Ishikawa (cell line): ENCODE data around the gene ATP2A2.

Experiments used
- CEBPB ChIP-seq: IDR thresholded peaks from 2 replicates; pipeline ENCODE4 v1.6.1; 2012
- EP300 ChIP-seq: IDR thresholded peaks from 2 replicates; pipeline ENCODE4 v1.6.1; 2012; ENCODE audit warnings: borderline replicate concordance
- NFIC ChIP-seq: IDR thresholded peaks from 2 replicates; pipeline ENCODE4 v1.6.1; 2012
- RAD21 ChIP-seq: IDR thresholded peaks from 2 replicates; pipeline ENCODE4 v1.6.1; 2012; ENCODE audit warnings: low read depth
- TAF1 ChIP-seq: IDR thresholded peaks from 2 replicates; pipeline ENCODE4 v1.6.1; 2012; ENCODE audit warnings: low read depth, mild to moderate bottlenecking
- TCF12 ChIP-seq: IDR thresholded peaks from 2 replicates; pipeline ENCODE4 v1.6.1; 2012; ENCODE audit warnings: low read depth
- YY1 ChIP-seq: IDR thresholded peaks from 2 replicates; pipeline ENCODE4 v1.6.1; 2012; ENCODE audit warnings: low read depth
- TF ChIP-seq, protein P1 (sequence below): IDR thresholded peaks from 2 replicates; pipeline ENCODE4 v1.6.1; 2012
- TF ChIP-seq, protein P2 (sequence below): IDR thresholded peaks from 2 replicates; pipeline ENCODE4 v1.6.1; 2012; ENCODE audit warnings: low read depth, mild to moderate bottlenecking
- TF ChIP-seq, protein P3 (sequence below): IDR thresholded peaks from 2 replicates; pipeline ENCODE4 v1.6.1; 2012

DNA sequence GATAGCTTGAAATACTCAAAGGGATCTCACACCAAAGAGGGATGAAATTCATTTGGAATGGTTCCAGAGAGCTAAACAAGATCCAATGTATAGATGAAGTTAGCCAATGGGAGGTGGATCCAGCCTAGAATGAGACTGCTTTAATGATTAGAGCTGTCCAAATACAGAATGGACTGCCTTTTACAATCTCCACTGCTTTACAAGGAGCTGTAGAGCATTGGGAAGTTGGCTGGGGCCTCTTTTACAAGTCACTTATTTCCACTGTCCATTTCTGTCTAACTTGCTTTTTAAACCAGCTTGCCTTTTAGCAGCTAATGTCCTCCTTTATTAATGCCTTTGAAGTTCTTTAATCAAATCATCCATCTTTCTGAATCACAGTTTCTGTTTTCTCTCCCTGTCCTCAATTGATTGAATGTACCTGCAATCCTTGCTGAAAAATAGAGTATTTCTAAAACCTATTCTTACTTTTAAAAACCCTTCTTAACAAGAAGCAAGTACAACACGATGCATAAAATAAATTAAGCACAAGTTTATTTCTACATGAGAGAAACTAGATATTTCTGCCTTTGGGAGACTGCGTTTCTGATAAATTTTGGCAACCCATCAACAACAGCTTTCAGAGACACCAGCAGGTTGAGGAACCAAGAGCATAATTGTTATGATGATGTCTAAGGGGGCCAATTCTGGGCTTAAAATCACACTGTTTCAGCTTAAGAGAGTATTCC is 3.4 kb upstream of the ATP2A2 start:
- no peak for TF ChIP-seq CEBPB
- no peak for TF ChIP-seq EP300
- TF ChIP-seq RAD21 = no peak
- TF ChIP-seq NFIC = no peak
- TF ChIP-seq, protein P1, sequence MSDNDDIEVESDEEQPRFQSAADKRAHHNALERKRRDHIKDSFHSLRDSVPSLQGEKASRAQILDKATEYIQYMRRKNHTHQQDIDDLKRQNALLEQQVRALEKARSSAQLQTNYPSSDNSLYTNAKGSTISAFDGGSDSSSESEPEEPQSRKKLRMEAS = no peak
- TF ChIP-seq TCF12 = no peak
- TF ChIP-seq, protein P2, sequence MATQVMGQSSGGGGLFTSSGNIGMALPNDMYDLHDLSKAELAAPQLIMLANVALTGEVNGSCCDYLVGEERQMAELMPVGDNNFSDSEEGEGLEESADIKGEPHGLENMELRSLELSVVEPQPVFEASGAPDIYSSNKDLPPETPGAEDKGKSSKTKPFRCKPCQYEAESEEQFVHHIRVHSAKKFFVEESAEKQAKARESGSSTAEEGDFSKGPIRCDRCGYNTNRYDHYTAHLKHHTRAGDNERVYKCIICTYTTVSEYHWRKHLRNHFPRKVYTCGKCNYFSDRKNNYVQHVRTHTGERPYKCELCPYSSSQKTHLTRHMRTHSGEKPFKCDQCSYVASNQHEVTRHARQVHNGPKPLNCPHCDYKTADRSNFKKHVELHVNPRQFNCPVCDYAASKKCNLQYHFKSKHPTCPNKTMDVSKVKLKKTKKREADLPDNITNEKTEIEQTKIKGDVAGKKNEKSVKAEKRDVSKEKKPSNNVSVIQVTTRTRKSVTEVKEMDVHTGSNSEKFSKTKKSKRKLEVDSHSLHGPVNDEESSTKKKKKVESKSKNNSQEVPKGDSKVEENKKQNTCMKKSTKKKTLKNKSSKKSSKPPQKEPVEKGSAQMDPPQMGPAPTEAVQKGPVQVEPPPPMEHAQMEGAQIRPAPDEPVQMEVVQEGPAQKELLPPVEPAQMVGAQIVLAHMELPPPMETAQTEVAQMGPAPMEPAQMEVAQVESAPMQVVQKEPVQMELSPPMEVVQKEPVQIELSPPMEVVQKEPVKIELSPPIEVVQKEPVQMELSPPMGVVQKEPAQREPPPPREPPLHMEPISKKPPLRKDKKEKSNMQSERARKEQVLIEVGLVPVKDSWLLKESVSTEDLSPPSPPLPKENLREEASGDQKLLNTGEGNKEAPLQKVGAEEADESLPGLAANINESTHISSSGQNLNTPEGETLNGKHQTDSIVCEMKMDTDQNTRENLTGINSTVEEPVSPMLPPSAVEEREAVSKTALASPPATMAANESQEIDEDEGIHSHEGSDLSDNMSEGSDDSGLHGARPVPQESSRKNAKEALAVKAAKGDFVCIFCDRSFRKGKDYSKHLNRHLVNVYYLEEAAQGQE = no peak
- no peak for TF ChIP-seq TAF1
- no peak for TF ChIP-seq YY1
- TF ChIP-seq, protein P3, sequence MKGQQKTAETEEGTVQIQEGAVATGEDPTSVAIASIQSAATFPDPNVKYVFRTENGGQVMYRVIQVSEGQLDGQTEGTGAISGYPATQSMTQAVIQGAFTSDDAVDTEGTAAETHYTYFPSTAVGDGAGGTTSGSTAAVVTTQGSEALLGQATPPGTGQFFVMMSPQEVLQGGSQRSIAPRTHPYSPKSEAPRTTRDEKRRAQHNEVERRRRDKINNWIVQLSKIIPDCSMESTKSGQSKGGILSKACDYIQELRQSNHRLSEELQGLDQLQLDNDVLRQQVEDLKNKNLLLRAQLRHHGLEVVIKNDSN = no peak
